HG03442 (cell line): ENCODE measurements around the gene ELOVL3.
A peak's percentile ranks its signal among the peaks of the same experiment; 100 is the strongest.
"Not testable (repeated sequence)": the region's sequence is repeated elsewhere in the genome, so short reads cannot be mapped to it uniquely, and the experiment has no call there.

ENCODE experiments used
- ATAC-seq: cut with Tn5 transposase; IDR thresholded peaks from one replicate; pipeline ENCODE4 v1.9.1; 2021; ENCODE audit warnings: mild to moderate bottlenecking, moderate library complexity; ENCODE audit not compliant: unreplicated experiment

The ELOVL3 gene

GRCh38 chr10:102225646-102226541 lies at the start of gene ELOVL3:
Gene ELOVL3, plus strand, starts transcription at chr10:102226299. Its CDS starts 250 bp downstream, at chr10:102226549.
- peak; percentile 94 for ATAC-seq

- ATAC-seq = no peak
Observed at GRCh38 chr10:102184606-102185005, 41.5 kb upstream of the ELOVL3 start.

GRCh38 chr10:102185272-102185671 lies 40.8 kb upstream of the ELOVL3 start:
- ATAC-seq = no peak

GRCh38 chr10:102185811-102186527 lies 40.1 kb upstream of the ELOVL3 start:
- no peak for ATAC-seq

GRCh38 chr10:102188298-102188940 lies 37.7 kb upstream of the ELOVL3 start:
- no peak for ATAC-seq

- ATAC-seq = not testable (repeated sequence)
Observed at GRCh38 chr10:102188941-102189898, 36.9 kb upstream of the ELOVL3 start.

- ATAC-seq = no peak
Observed at GRCh38 chr10:102191956-102192355, 34.1 kb upstream of the ELOVL3 start.

- no peak for ATAC-seq
Observed at GRCh38 chr10:102195296-102195870, 30.7 kb upstream of the ELOVL3 start.

GRCh38 chr10:102196893-102197292 lies 29.2 kb upstream of the ELOVL3 start:
- no peak for ATAC-seq

- no peak for ATAC-seq
Observed at GRCh38 chr10:102198027-102198426, 28.1 kb upstream of the ELOVL3 start.

GRCh38 chr10:102200751-102201640 lies 25.1 kb upstream of the ELOVL3 start:
- ATAC-seq = no peak

GRCh38 chr10:102202386-102202785 lies 23.7 kb upstream of the ELOVL3 start:
- no peak for ATAC-seq

GRCh38 chr10:102208311-102209035 lies 17.6 kb upstream of the ELOVL3 start:
- no peak for ATAC-seq

- no peak for ATAC-seq
Observed at GRCh38 chr10:102211615-102212299, 14.3 kb upstream of the ELOVL3 start.

GRCh38 chr10:102213599-102213998 lies 12.5 kb upstream of the ELOVL3 start:
- not testable (repeated sequence) for ATAC-seq

- ATAC-seq = no peak
Observed at GRCh38 chr10:102219370-102219769, 6.7 kb upstream of the ELOVL3 start.

- no peak for ATAC-seq
Observed at GRCh38 chr10:102220612-102221011, 5.5 kb upstream of the ELOVL3 start.

GRCh38 chr10:102222797-102223196 lies 3.3 kb upstream of the ELOVL3 start:
- ATAC-seq = no peak
